Ramos (cell line): ENCODE measurements around the gene TTLL12.

Experiments used
- in situ Hi-C: fragments of 300-500 bp; cut with MboI; formaldehyde crosslinking; loops from one replicate; pipeline ENCODE4 v1.14.3; 2022; ENCODE audit warnings: low sequenced_read_pairs; ENCODE audit not compliant: unreplicated experiment

The TTLL12 gene

GRCh38 chr22:43201486-43202219 lies 14.7 kb upstream of the TTLL12 start:
- in situ Hi-C loops, result no loop called here

- in situ Hi-C loops, result no loop called here
These were observed 13.6 kb upstream of the TTLL12 start for GRCh38 chr22:43200555-43200954.

- in situ Hi-C loops, result no loop called here
These were observed 13.1 kb upstream of the TTLL12 start for GRCh38 chr22:43200031-43200430.

GRCh38 chr22:43199541-43199940 lies 12.6 kb upstream of the TTLL12 start:
- in situ Hi-C loops, result no loop called here

DNA sequence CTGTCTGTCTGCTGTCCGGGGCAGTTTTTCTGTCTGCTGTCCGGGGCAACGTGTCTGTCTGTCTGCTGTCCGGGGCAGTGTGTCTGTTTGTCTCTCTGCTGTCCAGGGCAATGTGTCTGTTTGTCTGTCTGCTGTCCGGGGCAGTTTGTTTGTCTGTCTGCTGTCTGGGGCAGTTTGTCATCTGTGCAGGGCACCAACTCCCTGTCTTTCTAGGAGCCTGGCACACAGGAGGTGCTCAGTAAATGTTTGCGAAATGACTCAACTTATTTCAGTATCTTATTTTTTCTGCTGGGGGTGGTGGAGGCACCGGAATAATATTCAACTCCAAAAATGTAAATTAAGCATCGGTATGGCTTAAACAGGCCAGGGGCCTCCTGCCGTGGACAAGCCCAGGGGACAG lies 12.0 kb upstream of the TTLL12 start:
- in situ Hi-C loops, result no loop called here

GRCh38 chr22:43198126-43198525 lies 11.2 kb upstream of the TTLL12 start:
- in situ Hi-C loops, result no loop called here

DNA sequence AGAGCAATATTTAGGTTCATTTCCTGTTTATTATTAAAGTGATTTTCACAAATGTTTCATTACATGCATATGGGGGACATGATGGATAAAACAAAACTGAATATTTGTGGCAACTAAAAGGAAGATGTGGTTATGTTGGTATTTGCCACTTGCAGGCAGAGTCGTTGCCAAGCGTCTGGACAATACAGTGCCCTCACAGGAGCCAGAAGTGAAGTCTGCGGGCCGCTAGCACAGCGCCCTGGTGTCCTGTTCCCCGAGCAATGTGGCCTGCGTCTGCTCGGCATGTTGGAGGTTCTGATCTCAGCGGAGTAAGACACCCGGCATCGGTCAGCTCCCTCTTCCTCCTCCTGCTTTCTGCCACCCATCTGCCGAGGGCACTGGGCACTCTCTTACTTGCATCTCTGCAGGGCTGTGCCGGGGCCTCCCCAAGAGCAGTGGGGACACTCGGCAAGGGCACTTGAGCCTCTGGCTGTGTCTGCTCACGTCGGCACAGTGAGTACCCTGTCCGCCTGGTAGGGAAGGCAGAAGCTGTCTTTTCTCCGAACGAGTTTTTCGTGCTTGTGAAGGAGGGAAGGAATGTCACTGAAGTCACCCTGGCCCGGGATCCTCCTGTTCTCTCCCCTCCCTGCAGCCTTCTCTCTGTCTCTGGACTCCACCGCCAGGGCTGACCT lies 10.5 kb upstream of the TTLL12 start:
- in situ Hi-C loops, result no loop called here

DNA sequence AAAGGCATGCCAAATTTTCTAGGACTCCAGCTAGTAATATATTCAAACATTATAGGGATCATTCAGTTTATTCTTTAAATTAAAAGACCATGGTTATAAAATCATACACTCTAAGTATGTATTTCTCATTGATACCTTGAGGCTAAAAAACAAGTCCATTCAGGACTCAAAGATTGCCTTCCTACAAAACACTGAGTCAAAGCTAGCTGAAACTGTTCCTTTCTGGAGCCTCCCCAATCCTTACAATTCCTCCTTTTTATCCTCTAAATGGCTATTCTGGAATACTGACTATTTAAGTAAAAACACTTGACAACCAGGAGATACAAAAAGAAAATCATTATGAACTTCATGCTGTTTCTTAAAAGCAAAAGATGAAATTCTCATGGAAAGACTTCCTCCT lies 4.9 kb upstream of the TTLL12 start:
- in situ Hi-C loops, result no loop called here

DNA sequence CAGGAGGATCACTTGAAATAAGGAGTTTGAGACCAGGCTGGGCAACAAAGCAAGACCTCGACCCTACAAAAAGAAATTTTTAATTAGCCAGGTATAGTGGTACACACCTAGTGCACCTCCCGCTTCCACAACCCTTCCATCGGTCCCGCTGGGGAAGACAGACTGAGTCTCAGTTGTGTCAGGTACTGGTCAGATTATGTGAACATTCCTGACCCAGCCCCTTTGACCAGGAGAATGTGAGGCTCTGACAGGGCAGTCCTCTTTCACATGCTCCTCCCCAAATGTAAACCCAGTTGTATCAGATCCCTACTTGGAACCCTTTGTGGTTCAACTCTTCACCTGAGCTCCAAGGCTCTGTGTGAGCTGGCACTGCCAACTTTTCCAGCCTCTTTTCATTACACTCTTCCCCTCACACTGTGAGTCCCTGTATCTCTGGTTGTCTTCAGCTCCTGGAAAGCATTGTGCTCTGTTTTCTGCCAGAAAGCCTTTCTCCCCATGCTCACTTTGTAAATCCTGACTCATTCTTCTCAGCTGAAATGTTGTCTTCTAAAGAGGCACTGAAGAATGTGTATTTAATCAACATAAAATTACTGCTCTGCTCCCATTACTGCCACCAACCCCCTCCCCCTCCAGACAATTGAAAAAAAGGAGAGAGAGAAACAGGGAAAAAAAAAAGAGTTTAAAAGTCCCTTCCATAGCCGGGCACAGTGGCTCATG lies 2.1 kb upstream of the TTLL12 start:
- in situ Hi-C loops, result no loop called here

- in situ Hi-C loops, result no loop called here
These were observed 501 bp upstream of the TTLL12 start for GRCh38 chr22:43187171-43188099.

GRCh38 chr22:43185860-43186261 lies 1.1 kb downstream of the TTLL12 start:
- in situ Hi-C loops, result no loop called here

DNA sequence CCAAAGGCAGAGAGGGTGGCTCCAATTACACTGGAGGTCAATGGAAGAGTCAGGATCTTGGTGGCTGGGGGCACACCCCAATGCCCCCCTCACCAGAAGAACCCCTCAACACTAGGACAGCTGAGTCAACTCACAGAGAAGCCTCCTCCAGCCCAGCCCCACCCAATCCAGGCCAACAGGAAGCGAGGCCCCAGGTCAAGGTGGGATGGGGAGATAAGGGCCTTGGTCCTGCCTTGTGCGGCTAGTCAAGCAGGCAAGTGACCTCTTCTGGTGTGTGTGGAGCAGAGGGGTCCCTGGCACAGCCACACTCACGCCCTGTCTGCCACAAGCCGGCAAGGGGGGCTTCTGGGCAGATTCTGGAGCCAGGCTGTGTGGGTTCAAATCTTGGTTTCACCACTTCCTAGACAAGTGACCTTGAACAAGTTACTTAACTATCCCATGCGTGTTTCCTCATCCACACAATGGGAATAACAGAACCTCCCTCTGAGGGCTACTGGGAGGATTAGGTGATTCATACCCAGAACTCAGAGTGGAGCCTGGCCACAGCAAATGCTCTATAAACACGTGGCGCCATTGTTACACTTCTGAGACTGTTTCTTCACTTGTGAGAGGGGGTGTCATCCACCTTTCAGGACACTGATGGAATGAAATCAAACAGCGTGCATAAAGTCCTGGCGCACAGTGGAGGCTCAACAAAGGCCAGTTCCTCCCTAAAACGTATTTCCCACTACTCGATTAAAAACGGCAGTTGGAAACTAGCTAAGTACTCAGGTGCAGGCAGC lies 3.2 kb downstream of the TTLL12 start:
- in situ Hi-C loops, result no loop called here

DNA sequence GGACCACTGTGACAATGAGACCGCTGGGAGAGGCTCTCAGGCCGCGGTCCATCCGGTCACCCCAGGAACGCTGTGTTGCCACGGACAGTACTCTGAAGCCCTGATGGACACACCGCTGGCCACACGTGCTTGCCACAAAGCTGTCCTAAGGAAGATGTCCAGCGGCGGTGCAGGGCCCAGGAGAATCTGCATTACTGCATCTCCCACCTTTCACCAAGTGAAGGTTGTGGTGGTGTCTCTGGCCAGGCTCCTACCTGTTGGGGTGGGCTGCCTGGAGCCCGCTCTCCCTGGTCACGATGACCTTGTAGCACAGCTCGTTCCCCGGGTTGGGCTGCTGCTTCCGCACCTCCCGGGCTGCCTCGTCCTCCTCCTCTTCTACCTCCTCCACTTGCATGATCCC lies 4.2 kb downstream of the TTLL12 start:
- in situ Hi-C loops, result no loop called here

DNA sequence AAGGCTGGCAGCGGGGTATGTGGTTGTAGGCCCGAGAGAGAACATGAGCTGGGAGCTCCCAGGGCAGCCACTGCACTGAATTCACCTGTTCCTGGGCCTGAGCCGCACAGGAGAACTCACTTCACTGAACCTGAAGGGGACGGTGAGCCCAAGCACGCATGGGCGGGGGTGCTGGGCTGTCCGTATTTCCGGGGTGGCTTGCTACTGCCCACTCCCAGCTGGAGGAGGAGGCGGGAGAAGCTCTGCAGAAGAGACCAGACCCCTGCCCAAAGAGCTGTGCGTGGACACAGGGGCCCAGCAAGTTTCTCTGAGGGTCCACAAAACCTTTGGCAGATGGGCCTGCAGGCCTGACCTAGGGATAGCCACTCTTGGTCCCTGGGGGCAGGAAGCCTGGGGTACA lies 4.8 kb downstream of the TTLL12 start:
- in situ Hi-C loops, result no loop called here

DNA sequence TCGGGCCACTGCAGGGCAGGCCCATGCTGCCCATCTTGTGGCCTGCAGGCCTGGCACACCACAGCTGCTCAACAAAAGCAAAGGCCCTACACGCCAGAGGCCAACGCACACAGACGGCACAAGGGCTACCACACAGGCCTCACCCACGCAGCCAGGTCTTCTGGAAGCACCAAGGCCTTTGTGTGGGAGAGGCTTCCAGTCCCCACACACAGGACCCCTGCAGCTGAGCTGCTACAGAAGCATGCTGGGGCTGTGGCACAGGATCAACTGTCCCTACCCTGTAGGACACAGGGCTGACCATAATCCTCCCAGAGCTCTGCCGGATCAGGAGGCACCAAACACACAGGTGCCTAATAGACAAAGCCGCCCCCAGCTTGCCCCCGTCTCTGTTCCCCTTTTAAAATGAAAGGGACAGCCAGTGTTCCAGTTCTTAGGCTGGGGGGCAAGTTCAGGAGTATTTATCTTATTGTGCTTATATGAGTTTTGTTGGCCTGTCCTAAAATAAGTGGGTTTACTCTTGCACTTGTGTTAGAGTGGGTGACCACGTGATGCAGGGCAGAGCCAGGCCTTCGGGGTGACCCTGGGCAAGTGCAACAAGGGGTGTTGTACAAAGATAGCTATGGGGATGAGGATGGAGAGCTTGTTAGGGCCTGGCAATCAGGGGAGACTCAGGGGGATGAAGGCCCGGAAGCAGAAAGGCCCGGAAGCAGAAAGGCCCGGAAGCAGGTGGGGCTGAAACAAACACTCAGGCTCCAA lies 5.4 kb downstream of the TTLL12 start:
- in situ Hi-C loops, result no loop called here

DNA sequence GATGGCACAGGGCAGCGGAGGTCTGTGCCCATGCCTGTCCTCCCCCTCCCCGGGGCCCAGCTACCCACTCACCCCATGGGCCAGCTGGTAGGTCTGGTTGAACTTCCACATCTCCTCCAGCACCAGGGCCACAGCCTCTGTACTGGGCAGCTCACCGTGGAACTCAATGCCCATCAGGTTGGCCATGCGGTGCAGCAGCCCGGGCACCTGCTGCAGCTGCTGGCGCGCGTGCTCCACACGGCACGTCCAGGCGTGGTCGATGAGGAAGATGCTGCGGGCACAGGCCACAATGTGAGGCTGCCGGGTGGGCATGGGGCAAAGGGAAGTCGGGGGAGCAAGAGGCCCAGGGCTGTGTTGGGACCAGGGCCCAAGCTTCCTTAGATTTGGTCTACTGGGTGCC lies 6.3 kb downstream of the TTLL12 start:
- in situ Hi-C loops, result no loop called here

- in situ Hi-C loops, result no loop called here
These were observed 7.1 kb downstream of the TTLL12 start for GRCh38 chr22:43179911-43180195.

DNA sequence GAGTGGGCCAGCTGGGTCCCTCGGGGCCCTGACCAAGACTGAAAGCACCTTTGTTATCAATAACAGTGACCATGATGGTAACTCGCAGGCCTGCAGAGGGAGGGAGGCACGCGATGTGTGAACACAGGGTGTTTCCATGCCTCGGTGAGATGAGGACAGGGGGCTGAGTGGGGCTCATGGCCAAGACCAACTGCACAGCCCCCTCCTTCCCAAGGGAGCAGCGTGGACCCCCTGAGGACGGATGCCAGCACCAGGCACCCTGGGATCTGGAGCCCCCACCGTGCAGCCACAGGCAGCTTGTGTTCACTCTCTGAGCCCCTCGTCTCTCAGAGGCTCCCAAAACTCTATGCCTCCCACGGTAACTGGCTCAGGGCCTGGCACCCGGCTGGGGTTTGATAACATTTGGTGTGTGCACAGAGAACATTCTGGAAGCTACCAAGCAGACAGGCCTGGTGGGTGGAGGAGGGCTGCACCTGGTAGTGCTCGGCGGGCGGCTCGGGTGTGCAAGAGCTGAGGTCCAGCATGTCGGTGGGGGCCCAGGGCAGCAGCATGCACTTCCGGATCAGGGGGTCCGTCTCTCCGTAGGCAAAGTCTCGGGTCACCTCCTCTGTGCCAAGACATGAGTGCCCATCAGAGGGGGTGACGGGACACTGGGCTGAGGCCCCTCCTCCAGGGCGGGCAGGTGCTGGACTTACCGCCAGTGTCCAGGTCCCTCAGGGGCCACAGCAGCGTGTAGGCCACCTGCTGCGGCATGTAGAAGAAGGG lies 7.6 kb downstream of the TTLL12 start:
- in situ Hi-C loops, result no loop called here
